Activated CD8-positive, alpha-beta memory T cell treated with anti-CD3 and anti-CD28 coated beads, Interleukin-2, amount 50 U/mL, for 1 hour (primary cell): ENCODE measurements around the gene PMS1.
"Not testable (repeated sequence)": the region's sequence is repeated elsewhere in the genome, so short reads cannot be mapped to it uniquely, and the experiment has no call there.

Experiments
- DNase-seq: peaks from one replicate; pipeline ENCODE4 v3.0.0-alpha.2; 2020; ENCODE audit errors: extremely low read depth

Gene PMS1

DNA sequence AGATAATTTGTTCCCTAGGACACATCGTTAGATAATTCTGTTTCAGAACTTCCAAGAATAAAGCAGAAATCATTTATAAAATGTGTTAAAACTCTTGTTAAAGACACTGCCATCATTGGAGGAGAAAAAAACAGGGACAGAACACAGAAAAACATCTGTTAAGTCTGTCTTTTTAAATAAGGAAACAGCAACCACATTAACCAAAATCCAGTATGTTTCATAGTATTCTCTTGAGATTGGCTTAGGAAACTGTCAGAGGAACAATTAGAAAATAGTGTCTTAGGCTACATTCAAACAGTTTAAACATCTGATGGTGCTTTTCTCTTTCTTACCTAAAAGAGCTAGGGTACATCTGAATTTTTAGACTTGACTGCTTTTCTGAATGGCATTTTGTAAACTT, 81.6 kb downstream of the PMS1 start:
- DNase-seq: no peak

DNA sequence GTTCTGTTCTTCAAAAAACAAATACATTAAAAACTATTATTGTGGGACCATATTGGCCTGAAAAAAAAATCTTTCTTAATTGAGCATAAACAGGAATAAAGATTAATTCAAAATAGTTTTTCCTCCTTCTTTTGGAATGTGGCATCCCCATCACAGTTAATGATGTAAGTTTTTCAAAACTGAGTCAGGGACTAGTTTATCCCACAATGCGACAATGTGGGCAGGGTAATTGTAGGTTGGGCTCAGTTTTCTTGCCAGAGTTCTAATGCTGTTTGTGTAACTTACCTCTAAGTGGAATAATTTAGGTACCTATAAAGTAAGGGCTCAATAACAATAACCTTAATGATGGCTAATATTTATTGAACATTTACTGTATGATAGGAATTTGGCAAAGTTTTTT, 82.0 kb downstream of the PMS1 start:
- no peak for DNase-seq

DNA sequence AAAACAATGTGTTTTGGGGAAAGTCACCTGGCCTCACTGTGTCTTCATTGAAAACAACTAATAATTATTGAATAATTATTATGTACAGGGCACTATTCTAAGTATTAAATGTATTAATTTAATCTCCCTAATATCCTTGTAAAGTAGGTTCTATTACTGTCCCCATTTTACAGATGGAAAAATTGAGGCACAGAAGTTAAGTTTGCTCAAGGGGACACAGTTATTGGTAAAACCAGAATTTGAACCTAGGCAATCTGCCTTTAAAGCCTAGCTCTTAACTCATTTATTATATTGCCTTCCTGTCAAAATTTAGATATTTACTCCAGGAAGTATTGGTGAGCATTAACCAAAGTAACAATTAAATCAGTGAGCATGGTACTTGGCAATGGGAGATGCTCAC, 84.6 kb downstream of the PMS1 start:
- no peak for DNase-seq

DNA sequence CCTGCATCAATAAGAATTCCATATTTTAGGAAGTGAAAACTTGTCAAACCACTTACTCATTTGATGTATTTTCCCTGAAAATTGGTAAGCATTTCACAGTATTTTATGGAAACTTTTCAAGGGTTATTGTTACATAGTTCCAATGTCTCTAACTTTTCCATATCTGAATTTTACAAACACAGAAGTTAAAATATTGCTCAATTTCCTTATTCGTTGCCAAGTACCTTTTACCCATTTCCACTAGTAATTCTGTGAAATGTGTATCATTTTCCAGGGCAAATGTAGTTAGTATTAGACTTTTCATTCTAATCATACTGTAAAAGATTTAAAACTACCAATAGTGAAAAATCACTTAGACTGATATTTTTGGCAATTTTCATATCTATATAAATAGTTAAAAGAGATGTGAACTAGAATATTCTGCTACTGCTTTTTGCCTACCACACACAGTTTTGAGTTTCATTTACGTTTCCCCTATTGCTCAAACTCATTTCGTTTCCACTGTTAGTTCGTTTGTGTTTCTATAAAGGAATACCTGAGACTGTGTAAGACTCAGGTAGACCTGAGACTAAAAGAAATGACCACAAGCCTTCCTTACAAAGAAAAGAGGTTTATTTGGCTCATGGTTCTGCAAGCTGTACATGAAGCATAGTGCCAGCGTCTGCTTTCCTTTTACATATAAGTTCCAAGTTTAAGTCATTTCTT, 86.3 kb downstream of the PMS1 start:
- no peak for DNase-seq

DNA sequence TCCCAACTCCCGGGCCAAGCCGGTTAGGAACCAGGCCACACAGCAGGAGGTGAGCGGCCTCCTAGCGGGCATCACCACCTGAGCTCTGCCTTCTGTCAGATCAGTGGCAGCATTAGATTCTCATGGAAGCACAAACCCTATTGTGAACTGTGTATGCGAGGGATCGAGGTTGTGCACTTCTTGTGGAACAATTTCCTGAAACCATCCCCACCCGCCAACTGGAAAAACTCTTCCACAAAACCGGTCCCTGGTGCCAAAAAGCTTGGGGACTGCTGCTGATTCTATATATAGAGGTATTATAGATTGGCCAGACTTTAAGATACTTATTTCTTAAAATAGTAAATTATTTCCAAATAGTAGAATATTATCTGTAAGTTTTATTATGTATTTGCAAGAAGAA, 89.4 kb downstream of the PMS1 start:
- DNase-seq: no peak

DNA sequence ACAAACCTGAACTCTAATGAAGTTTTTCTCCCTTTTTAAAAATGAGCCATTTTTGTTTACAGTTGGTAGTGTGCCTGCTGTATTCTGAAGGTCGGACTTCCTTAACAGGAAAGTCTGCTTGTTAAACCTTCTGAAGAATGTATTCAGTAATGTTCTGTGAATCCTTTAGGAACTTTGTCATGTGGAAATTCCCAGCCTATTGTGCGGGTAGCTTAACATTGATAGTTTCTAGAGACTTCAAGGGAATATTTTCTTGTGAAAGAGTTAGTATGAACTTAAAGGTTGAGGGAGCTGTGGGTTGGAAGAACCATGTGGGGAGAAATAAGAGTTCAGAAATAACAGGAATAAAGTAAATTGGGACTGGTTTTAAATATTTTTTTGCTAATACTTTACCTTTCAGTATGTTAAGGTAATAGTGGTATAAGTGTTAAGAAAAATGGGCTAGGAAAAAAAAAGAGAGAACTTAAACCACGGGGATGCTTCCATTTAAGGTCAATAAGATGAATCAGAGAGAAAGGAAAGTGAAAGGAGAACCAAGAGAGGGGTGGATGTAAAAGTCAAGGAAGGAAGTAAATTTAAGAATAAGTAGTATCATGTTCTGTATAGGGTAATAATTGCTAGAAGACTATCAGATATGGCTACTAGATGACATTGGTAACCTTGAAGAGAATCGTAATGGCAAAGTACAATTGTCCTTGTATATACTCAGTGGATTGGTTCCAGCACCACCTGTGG, 90.5 kb downstream of the PMS1 start:
- DNase-seq: no peak

DNA sequence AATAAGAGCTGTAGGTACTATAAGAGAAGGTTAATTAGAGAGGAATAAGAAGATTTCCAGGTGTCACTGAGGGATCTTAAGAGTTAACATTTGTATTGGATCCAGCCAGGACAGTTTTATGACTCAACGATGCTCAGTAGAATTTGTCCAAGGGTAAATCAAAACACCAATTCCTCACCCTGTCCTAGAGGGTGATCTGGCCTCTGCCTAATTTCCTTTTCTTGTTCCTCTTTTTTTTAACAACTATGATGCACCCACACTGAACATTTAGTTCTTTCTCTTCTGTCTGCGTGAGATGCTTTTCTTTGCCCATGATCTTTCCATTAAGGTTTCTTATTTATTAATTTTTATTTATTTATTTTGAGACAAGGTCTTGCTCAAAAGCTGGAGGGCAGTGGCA, 92.0 kb downstream of the PMS1 start:
- no peak for DNase-seq

DNA sequence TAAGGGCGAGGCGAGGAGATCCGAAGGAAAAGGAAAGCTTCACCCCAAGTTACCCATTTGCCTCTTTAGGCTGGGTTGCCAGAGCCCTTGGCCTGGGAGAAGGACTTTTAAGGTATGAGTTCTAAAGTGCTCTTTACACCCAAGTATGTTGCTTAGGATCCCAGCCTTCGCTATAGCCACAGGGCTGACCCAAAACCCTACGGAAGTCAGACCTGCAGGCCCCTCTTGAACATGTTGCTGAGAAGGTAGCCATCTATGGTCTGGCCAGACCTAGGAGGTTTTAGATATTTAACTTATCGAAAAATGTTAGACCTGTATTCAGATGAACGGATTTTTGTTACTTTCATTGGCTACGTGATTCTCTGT, 95.4 kb downstream of the PMS1 start:
- DNase-seq: no peak

DNA sequence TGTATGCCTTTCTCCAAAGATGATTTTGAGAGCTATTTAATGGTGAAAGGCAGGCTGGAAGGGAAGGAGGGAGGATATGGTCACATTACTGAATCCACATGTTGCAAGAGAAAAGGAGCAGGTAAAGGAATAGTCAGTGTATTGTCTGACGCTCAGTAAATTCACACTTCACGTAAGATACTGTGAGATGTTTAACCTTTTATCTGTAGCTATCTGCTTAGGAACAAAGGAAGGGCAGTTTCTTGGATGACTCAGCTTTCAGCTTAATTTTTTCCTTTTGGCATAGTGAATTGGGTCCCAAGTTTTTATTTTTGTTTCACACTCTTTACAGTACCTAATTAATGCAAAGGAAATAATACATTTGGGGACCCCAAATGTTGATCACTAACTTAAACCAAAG, 96.2 kb downstream of the PMS1 start:
- no peak for DNase-seq

DNA sequence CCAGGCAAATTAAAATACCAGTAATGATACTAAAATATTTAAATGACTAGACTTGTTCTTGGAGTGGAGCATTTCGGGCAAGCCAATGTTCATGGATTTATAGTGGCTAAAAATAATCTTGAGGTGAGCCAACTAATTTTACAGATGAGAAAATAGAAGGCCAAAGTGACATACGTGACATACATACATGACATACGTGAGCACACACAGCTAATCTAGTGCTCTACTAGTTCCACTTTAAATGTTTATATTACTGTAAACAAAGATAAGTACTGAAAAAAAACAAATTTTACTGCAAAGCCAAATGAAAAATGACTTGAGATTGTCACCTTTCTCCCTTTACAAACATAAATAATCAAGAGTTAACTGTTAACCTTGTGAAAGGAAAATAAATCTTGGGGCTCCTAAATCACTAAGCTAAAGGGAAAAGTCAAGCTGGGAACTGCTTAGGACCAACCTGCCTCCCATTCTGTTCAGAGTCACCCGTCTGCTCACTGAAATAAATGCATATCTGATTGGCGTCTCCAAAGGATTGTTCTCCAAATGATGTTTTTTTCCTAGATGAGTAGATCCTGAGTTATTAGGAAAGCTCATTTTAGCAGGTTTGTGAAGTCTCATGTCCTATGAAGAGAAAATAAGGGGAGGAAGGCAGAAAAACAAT, 96.7 kb downstream of the PMS1 start:
- DNase-seq: no peak

DNA sequence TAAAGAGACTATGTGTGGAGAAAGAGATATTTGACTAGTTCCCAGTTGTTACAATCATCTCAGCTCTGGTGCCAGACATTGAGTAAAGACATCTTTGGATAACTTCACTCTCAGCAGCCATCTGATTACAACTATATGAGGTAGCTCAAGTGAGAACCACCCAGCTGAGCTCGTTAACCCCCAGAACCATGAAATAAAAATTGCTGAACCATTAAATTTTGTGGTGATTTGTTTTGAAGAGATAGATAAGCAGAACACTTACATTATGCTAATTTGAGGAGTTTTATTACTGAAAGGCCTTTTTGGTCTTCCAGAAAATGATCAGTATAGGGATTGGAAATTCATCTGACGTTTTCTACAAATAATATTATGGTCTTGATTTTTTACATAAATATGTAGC, 101.1 kb downstream of the PMS1 start:
- no peak for DNase-seq

DNA sequence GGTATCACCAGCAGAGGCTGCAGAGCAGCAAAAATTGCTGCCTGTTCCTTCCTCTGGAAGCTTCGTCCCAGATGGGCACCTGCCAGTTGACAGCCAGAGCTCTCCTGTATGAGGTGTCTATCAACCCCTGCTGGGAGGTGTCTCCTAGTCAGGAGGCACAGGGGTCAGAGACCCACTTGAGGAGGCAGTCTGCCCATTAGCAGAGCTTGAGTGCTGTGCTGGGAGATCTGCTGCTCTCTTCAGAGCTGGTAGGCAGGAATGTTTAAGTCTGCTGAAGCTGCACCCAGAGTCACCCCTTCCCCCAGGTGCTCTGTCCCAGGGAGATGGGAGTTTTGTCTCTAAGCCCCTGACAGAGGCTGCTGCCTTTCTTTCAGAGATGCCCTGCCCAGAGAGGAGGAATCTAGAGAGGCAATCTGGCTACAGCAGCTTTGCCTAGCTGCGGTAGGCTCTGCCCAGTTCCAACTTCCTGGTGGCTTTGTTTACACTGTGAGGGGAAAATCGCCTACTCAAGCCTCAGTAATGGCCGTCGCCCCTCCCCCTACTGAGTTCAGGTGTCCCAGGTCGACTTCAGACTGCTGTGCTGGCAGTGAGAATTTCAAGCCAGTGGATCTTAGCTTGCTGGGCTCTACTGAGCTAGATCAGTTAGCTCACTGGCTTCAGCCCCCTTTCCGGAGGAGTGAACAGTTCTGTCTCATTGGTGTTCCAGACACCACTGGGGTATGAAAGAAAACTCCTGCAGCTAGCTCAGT, 108.5 kb downstream of the PMS1 start:
- DNase-seq: not testable (repeated sequence)

DNA sequence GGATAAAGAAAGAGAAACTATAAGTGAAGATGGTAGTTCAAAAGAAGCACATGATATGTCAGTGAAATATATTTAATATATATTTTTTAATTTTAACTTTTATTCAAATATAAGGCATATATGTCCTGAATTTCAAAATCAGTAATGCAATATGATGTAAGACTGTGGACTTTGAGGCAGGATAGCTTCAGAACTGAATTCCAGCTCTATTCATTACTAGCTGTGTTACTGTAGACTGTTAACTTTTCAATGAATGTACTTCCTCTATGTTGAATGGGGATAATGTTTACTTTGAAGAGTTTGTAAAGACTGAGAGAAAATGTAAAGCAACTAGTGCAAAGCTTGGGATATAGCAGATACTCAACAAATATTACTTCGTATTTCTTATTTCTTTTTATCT, 112.6 kb downstream of the PMS1 start:
- no peak for DNase-seq

DNA sequence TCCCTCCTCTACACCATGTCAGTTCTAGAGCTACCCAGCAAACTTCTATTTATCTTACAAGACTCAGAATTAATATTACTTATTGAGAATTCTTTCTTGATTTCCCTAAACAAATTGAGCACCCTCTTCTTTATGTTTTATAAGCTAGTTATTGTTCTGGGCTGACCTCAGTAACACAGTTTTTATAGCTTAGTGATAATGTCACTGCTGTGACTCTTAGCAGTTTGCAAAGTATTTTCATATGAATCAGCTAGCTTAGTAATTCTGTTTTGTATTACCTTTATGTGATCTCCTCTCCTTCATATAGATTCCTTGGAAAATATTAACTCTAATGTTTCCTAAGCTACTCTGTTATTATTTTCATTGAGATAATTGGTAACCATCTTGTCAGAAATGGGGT, 114.9 kb downstream of the PMS1 start:
- no peak for DNase-seq

DNA sequence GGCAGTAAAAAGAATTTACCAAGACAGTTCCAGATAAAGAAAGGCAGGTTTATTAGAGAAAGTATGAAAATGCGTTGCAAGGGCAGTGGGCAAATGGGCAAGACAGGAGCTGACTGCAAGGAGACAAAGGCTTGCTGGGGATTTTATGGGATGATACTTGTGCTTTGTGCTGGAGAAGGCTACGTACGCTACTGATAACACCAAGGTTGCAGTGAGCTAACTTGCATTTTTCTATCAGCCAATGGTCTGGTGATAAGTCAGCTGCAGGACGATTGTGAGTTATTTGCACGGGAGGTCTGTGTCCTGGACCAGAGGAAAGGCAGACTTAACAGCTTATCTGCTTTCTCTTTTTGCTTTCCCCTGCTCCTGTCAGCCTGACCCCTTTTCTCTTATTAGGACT, 116.5 kb downstream of the PMS1 start:
- no peak for DNase-seq

DNA sequence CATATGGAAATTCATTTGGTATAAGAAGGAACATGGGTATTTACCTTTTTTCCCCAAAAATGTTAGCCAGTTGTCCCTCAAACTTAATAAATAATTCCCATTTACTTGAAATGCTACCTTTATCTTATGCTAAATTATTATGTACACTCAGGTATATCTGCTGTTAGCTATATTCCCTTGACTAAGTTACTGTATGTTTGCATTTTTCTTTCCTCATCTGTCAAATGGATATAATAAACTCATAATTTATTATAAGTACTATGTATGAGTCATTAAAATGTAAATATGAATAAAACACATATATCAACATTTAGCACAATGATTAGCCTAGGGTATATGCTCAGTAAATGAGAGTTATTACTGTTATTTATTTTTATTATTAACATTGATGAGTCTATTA, 117.4 kb downstream of the PMS1 start:
- no peak for DNase-seq

DNA sequence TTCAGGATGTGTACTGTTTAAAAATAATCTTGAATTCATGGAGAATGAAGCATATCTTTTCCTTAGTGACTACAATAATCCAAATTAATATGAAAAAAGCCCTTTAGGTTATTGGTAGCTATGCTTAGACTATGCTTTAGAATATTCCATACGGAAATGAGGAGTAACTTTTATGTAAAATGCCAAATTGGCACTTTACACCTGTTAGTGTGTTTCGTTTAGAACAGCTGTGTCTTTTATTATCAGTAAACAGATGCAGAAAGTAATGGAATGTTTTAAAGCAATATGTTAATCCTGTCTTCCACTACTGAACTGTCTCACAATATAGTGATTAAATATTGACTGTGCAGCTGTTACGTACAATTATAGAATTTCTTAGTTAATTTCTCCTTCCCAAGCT, 129.6 kb downstream of the PMS1 start:
- no peak for DNase-seq

DNA sequence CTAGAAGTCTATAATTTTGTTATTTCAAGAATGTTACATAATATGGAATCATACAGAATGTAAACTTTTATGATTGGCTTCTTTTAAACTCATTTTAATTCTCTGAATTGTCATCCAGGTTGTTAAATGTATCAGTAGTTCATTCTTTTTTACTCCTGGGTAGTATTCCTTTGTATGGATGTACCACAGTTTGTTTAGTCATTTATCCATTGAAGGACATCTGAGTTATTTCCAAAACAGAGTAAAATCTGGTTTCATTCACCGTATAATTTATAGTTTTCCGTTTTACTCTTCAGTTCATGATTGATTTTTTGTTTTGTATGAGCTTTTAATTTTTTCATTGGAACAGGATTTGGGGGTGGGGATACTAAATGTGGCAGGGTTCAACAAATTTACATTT, 132.4 kb downstream of the PMS1 start:
- DNase-seq: no peak
